ENCODE data around the gene ARHGEF9.

The ARHGEF9 gene

GRCh38 chrX:63737131-63737921 lies 47.7 kb downstream of the ARHGEF9 start:
- Mint-ChIP-seq H3K4me3 (no peak overlapping the region), H3K36me3 (ENCODE audit: low read depth) (no peaks in the 10 kb centered on the region), H3K27me3 (no peaks in the 10 kb centered on the region), H3K27ac (no peak overlapping the region), H3K4me1 (peaks cover 24% of the 10 kb centered on the region), H3K9me3 (no peaks in the 10 kb centered on the region)
- DNase-seq: no peak
- ATAC-seq: no peak

GRCh38 chrX:63735882-63736281 lies 49.1 kb downstream of the ARHGEF9 start:
- Mint-ChIP-seq H3K4me1 (peaks cover 20% of the 10 kb centered on the region), H3K36me3 (ENCODE audit: low read depth) (no peaks in the 10 kb centered on the region), H3K4me3 (no peak overlapping the region), H3K27me3 (no peaks in the 10 kb centered on the region), H3K27ac (no peak overlapping the region), H3K9me3 (no peaks in the 10 kb centered on the region)
- DNase-seq (no peak), ATAC-seq (no peak)

GRCh38 chrX:63720293-63720692 lies 64.7 kb downstream of the ARHGEF9 start:
- Mint-ChIP-seq H3K27me3 (no peaks in the 10 kb centered on the region), H3K4me3 (no peak overlapping the region), H3K27ac (no peak overlapping the region), H3K9me3 (no peaks in the 10 kb centered on the region), H3K36me3 (ENCODE audit: low read depth) (peaks cover 11% of the 10 kb centered on the region), H3K4me1 (peaks cover 4% of the 10 kb centered on the region)
- DNase-seq (no peak), ATAC-seq (no peak)

- Mint-ChIP-seq H3K36me3 (ENCODE audit: low read depth) (peaks cover 11% of the 10 kb centered on the region), H3K9me3 (no peaks in the 10 kb centered on the region), H3K4me3 (no peak overlapping the region), H3K27me3 (no peaks in the 10 kb centered on the region), H3K4me1 (peaks cover 3% of the 10 kb centered on the region), H3K27ac (no peak overlapping the region)
- no peak for DNase-seq
- no peak for ATAC-seq
These were observed 65.4 kb downstream of the ARHGEF9 start for GRCh38 chrX:63719633-63720032.

GRCh38 chrX:63718010-63718694 lies 66.9 kb downstream of the ARHGEF9 start:
- ATAC-seq: no peak
- peaks cover 13% of the 10 kb centered on the region for H3K36me3 Mint-ChIP-seq (ENCODE audit: low read depth)
- no peak overlapping the region for H3K27ac Mint-ChIP-seq

GRCh38 chrX:63713526-63713925 lies 71.5 kb downstream of the ARHGEF9 start:
- Mint-ChIP-seq H3K36me3 (ENCODE audit: low read depth) (peaks cover 9% of the 10 kb centered on the region), H3K27ac (no peak overlapping the region), H3K9me3 (no peaks in the 10 kb centered on the region), H3K4me3 (no peak overlapping the region), H3K4me1 (no peaks in the 10 kb centered on the region), H3K27me3 (no peaks in the 10 kb centered on the region)
- no peak for ATAC-seq
- no peak for DNase-seq

More at GRCh38 chrX:63718010-63718694, 66.9 kb downstream of the ARHGEF9 start:
- H3K4me1 Mint-ChIP-seq: no peaks in the 10 kb centered on the region
- H3K4me3 Mint-ChIP-seq: no peak overlapping the region
- no peaks in the 10 kb centered on the region for H3K9me3 Mint-ChIP-seq
- DNase-seq: no peak
- no peaks in the 10 kb centered on the region for H3K27me3 Mint-ChIP-seq

GRCh38 chrX:63708801-63709200 lies 76.2 kb downstream of the ARHGEF9 start:
- Mint-ChIP-seq H3K36me3 (ENCODE audit: low read depth) (peaks cover 22% of the 10 kb centered on the region), H3K4me3 (no peak overlapping the region), H3K4me1 (no peaks in the 10 kb centered on the region), H3K27me3 (no peaks in the 10 kb centered on the region), H3K9me3 (no peaks in the 10 kb centered on the region), H3K27ac (no peak overlapping the region)
- ATAC-seq (no peak), DNase-seq (no peak)

GRCh38 chrX:63702556-63702955 lies 82.5 kb downstream of the ARHGEF9 start:
- Mint-ChIP-seq H3K4me3 (no peak overlapping the region), H3K27me3 (no peaks in the 10 kb centered on the region), H3K9me3 (no peaks in the 10 kb centered on the region), H3K4me1 (no peaks in the 10 kb centered on the region), H3K27ac (no peak overlapping the region), H3K36me3 (ENCODE audit: low read depth) (peaks cover 45% of the 10 kb centered on the region)
- DNase-seq (no peak), ATAC-seq (no peak)

- H3K4me1 Mint-ChIP-seq: peaks cover 4% of the 10 kb centered on the region
- peaks cover 32% of the 10 kb centered on the region for H3K36me3 Mint-ChIP-seq (ENCODE audit: low read depth)
- no peaks in the 10 kb centered on the region for H3K27me3 Mint-ChIP-seq
- DNase-seq (no peak), ATAC-seq (no peak)
- H3K27ac Mint-ChIP-seq: no peak overlapping the region
- H3K4me3 Mint-ChIP-seq: no peak overlapping the region
- H3K9me3 Mint-ChIP-seq: no peaks in the 10 kb centered on the region
These were observed 97.9 kb downstream of the ARHGEF9 start for GRCh38 chrX:63686878-63687714.

GRCh38 chrX:63680423-63680822 lies 104.6 kb downstream of the ARHGEF9 start:
- Mint-ChIP-seq H3K9me3 (no peaks in the 10 kb centered on the region), H3K4me3 (no peak overlapping the region), H3K27ac (no peak overlapping the region), H3K4me1 (no peaks in the 10 kb centered on the region), H3K36me3 (ENCODE audit: low read depth) (peaks cover 15% of the 10 kb centered on the region), H3K27me3 (no peaks in the 10 kb centered on the region)
- ATAC-seq (no peak), DNase-seq (no peak)

- Mint-ChIP-seq H3K9me3 (no peaks in the 10 kb centered on the region), H3K4me3 (no peak overlapping the region), H3K36me3 (ENCODE audit: low read depth) (peaks cover 15% of the 10 kb centered on the region), H3K27me3 (no peaks in the 10 kb centered on the region), H3K4me1 (no peaks in the 10 kb centered on the region), H3K27ac (no peak overlapping the region)
- ATAC-seq (no peak), DNase-seq (no peak)
These were observed 105.6 kb downstream of the ARHGEF9 start for GRCh38 chrX:63679432-63679831.

GRCh38 chrX:63675716-63676115 lies 109.3 kb downstream of the ARHGEF9 start:
- Mint-ChIP-seq H3K4me1 (no peaks in the 10 kb centered on the region), H3K27me3 (no peaks in the 10 kb centered on the region), H3K36me3 (ENCODE audit: low read depth) (peaks cover 11% of the 10 kb centered on the region), H3K4me3 (no peak overlapping the region), H3K27ac (no peak overlapping the region), H3K9me3 (no peaks in the 10 kb centered on the region)
- DNase-seq (no peak), ATAC-seq (no peak)

- Mint-ChIP-seq H3K4me1 (no peaks in the 10 kb centered on the region), H3K27me3 (no peaks in the 10 kb centered on the region), H3K4me3 (no peak overlapping the region), H3K36me3 (ENCODE audit: low read depth) (peaks cover 10% of the 10 kb centered on the region), H3K9me3 (no peaks in the 10 kb centered on the region), H3K27ac (no peak overlapping the region)
- ATAC-seq (no peak), DNase-seq (no peak)
These were observed 111.1 kb downstream of the ARHGEF9 start for GRCh38 chrX:63673896-63674295.

- H3K36me3 Mint-ChIP-seq (ENCODE audit: low read depth): peaks cover 6% of the 10 kb centered on the region
These were observed 120.3 kb downstream of the ARHGEF9 start for GRCh38 chrX:63664741-63665140.

More at GRCh38 chrX:63664741-63665140, 120.3 kb downstream of the ARHGEF9 start:
- Mint-ChIP-seq H3K4me1 (no peaks in the 10 kb centered on the region), H3K4me3 (no peak overlapping the region), H3K27ac (no peak overlapping the region), H3K27me3 (no peaks in the 10 kb centered on the region), H3K9me3 (no peaks in the 10 kb centered on the region)
- DNase-seq (no peak), ATAC-seq (no peak)
